Ishikawa (cell line): ENCODE data around the gene CTR9.

Experiments used
- CREB1 ChIP-seq: IDR thresholded peaks from 2 replicates; pipeline ENCODE4 v1.6.1; 2012; ENCODE audit warnings: low read depth
- EGR1 ChIP-seq: IDR thresholded peaks from 2 replicates; pipeline ENCODE4 v1.6.1; 2012
- EP300 ChIP-seq: IDR thresholded peaks from 2 replicates; pipeline ENCODE4 v1.6.1; 2012; ENCODE audit warnings: borderline replicate concordance
- RAD21 ChIP-seq: IDR thresholded peaks from 2 replicates; pipeline ENCODE4 v1.6.1; 2012; ENCODE audit warnings: low read depth
- YY1 ChIP-seq: IDR thresholded peaks from 2 replicates; pipeline ENCODE4 v1.6.1; 2012; ENCODE audit warnings: low read depth
- TF ChIP-seq, protein P1 (sequence below): IDR thresholded peaks from 2 replicates; pipeline ENCODE4 v1.6.1; 2012; ENCODE audit warnings: low read depth, mild to moderate bottlenecking

DNA sequence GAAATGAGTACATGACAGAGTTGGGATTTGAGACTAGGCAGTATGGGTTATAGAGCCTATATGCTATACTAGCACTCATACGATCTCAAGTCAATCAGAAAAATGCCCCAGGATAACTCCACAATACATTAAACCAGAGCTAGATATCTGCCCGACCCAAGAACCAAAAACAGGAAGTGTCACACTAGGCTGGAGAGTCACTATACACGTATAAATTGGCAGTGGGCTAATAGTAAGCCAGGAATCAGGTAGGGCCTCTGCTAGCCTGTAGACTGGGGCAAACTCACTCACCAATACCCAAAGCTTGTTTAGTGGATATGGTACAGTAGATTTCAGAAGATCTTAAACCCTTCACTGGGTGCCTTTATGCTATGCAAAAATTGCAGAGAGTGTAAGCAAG, 73.8 kb downstream of the CTR9 start:
- no peak for TF ChIP-seq CREB1
- TF ChIP-seq RAD21, result no peak
- TF ChIP-seq, protein P1, sequence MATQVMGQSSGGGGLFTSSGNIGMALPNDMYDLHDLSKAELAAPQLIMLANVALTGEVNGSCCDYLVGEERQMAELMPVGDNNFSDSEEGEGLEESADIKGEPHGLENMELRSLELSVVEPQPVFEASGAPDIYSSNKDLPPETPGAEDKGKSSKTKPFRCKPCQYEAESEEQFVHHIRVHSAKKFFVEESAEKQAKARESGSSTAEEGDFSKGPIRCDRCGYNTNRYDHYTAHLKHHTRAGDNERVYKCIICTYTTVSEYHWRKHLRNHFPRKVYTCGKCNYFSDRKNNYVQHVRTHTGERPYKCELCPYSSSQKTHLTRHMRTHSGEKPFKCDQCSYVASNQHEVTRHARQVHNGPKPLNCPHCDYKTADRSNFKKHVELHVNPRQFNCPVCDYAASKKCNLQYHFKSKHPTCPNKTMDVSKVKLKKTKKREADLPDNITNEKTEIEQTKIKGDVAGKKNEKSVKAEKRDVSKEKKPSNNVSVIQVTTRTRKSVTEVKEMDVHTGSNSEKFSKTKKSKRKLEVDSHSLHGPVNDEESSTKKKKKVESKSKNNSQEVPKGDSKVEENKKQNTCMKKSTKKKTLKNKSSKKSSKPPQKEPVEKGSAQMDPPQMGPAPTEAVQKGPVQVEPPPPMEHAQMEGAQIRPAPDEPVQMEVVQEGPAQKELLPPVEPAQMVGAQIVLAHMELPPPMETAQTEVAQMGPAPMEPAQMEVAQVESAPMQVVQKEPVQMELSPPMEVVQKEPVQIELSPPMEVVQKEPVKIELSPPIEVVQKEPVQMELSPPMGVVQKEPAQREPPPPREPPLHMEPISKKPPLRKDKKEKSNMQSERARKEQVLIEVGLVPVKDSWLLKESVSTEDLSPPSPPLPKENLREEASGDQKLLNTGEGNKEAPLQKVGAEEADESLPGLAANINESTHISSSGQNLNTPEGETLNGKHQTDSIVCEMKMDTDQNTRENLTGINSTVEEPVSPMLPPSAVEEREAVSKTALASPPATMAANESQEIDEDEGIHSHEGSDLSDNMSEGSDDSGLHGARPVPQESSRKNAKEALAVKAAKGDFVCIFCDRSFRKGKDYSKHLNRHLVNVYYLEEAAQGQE, result no peak
- TF ChIP-seq EP300, result no peak
- TF ChIP-seq EGR1, result no peak
- TF ChIP-seq YY1, result no peak
